Measurements from ENCODE around the gene RAB14. TPM values are rescaled to one million over a fixed set of nuclear protein-coding genes. Genes with fewer than 3 reads are reported as not detected.

Gene RAB14
- total and polyA plus RNA-seq, 10 of the 15 experiments (the other 5 are each of a cell fraction or from before 2014, with no cell fraction given) = 16.7 to 59.9 (median 25.4) TPM

DNA sequence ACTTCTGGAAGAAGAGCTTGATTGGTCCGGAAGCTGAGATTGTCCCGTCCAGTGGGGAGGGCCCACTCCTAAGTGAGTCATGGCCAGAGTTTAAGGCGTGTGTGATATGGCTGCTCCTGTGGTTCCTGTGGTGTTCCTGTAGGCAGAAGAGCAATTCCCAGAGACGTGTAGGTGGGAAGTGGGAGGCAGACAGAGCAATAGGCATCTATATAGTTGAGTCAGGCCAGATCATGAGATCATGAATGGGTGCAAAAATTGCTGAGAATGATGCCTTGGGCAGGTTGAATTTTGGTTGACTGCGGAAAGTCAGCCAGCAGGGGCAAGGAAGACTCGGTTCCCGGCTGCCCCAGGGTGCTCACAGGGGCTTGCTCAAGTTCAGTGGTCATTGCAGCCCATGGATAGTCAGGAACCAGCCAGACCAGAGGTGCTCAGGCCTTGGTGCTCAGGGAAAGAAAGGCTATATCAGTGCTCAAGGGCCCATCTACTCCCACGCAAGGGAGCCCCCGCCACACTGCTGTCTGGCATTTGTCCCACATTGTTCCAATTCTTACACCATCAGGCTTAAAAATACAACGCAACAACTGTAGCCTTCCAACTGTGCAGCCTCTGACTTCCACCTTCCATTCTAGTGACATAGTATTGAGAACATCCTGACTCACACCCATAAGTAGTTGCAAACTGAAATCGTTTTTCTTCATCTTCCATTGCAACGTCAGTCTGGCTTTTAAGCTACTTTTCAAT, 45.3 kb upstream of the RAB14 start:
- no peak overlapping the region for H3K4me2 ChIP-seq (ENCODE audit: control insufficient read depth, insufficient read depth)
- TF ChIP-seq, protein P1, sequence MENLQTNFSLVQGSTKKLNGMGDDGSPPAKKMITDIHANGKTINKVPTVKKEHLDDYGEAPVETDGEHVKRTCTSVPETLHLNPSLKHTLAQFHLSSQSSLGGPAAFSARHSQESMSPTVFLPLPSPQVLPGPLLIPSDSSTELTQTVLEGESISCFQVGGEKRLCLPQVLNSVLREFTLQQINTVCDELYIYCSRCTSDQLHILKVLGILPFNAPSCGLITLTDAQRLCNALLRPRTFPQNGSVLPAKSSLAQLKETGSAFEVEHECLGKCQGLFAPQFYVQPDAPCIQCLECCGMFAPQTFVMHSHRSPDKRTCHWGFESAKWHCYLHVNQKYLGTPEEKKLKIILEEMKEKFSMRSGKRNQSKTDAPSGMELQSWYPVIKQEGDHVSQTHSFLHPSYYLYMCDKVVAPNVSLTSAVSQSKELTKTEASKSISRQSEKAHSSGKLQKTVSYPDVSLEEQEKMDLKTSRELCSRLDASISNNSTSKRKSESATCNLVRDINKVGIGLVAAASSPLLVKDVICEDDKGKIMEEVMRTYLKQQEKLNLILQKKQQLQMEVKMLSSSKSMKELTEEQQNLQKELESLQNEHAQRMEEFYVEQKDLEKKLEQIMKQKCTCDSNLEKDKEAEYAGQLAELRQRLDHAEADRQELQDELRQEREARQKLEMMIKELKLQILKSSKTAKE (IDR thresholded peaks at IDR 0.05; ENCODE audit: low read depth, poor library complexity, severe bottlenecking) = no peak
- TF ChIP-seq ZSCAN29 (IDR thresholded peaks at IDR 0.05) (no peak), BMI1 (IDR thresholded peaks at IDR 0.05; ENCODE audit: borderline replicate concordance) (no peak)
- TF ChIP-seq, protein P2, sequence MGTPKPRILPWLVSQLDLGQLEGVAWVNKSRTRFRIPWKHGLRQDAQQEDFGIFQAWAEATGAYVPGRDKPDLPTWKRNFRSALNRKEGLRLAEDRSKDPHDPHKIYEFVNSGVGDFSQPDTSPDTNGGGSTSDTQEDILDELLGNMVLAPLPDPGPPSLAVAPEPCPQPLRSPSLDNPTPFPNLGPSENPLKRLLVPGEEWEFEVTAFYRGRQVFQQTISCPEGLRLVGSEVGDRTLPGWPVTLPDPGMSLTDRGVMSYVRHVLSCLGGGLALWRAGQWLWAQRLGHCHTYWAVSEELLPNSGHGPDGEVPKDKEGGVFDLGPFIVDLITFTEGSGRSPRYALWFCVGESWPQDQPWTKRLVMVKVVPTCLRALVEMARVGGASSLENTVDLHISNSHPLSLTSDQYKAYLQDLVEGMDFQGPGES (IDR thresholded peaks at IDR 0.05) = no peak
- TF ChIP-seq, protein P3, sequence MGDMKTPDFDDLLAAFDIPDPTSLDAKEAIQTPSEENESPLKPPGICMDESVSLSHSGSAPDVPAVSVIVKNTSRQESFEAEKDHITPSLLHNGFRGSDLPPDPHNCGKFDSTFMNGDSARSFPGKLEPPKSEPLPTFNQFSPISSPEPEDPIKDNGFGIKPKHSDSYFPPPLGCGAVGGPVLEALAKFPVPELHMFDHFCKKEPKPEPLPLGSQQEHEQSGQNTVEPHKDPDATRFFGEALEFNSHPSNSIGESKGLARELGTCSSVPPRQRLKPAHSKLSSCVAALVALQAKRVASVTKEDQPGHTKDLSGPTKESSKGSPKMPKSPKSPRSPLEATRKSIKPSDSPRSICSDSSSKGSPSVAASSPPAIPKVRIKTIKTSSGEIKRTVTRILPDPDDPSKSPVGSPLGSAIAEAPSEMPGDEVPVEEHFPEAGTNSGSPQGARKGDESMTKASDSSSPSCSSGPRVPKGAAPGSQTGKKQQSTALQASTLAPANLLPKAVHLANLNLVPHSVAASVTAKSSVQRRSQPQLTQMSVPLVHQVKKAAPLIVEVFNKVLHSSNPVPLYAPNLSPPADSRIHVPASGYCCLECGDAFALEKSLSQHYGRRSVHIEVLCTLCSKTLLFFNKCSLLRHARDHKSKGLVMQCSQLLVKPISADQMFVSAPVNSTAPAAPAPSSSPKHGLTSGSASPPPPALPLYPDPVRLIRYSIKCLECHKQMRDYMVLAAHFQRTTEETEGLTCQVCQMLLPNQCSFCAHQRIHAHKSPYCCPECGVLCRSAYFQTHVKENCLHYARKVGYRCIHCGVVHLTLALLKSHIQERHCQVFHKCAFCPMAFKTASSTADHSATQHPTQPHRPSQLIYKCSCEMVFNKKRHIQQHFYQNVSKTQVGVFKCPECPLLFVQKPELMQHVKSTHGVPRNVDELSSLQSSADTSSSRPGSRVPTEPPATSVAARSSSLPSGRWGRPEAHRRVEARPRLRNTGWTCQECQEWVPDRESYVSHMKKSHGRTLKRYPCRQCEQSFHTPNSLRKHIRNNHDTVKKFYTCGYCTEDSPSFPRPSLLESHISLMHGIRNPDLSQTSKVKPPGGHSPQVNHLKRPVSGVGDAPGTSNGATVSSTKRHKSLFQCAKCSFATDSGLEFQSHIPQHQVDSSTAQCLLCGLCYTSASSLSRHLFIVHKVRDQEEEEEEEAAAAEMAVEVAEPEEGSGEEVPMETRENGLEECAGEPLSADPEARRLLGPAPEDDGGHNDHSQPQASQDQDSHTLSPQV (IDR thresholded peaks at IDR 0.05) = no peak
- TF ChIP-seq, protein P4, sequence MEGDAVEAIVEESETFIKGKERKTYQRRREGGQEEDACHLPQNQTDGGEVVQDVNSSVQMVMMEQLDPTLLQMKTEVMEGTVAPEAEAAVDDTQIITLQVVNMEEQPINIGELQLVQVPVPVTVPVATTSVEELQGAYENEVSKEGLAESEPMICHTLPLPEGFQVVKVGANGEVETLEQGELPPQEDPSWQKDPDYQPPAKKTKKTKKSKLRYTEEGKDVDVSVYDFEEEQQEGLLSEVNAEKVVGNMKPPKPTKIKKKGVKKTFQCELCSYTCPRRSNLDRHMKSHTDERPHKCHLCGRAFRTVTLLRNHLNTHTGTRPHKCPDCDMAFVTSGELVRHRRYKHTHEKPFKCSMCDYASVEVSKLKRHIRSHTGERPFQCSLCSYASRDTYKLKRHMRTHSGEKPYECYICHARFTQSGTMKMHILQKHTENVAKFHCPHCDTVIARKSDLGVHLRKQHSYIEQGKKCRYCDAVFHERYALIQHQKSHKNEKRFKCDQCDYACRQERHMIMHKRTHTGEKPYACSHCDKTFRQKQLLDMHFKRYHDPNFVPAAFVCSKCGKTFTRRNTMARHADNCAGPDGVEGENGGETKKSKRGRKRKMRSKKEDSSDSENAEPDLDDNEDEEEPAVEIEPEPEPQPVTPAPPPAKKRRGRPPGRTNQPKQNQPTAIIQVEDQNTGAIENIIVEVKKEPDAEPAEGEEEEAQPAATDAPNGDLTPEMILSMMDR (IDR thresholded peaks at IDR 0.05 in 2 of 3, conservative IDR thresholded peaks at IDR 0.05 in 1 of 3; ENCODE audit: control insufficient read depth in 2 of 3, extremely low read depth in 1 of 3, insufficient read depth in 1 of 3, low read depth in 3 of 3, low read length in 3 of 3) = no peak
- H3K27ac ChIP-seq (ENCODE audit: control insufficient read depth, insufficient read depth) = no peak overlapping the region
- in situ Hi-C loops (cut with MboI) (no loop called here), intact Hi-C loops (cut with micrococcal nuclease; ENCODE audit: unreplicated experiment) (no loop called here)
- ChIA-PET POLR2A (no interaction called here), CTCF (interaction anchor here (0.7 kb wide), 1 partner anchor 184 kb away, joined by 3 read pairs; no protein-coding TSS in a partner anchor), RAD21 (ENCODE audit: unreplicated experiment) (no interaction called here), SMC1A (ENCODE audit: uncharacterized antibody, unreplicated experiment) (interaction anchor here (1.5 kb wide), 1 partner anchor 24 kb away, joined by 3 read pairs; no protein-coding TSS in a partner anchor)
- no peak for ATAC-seq
- H3K27me3 ChIP-seq (replicated peaks in 1 of 2; ENCODE audit: control insufficient read depth in 2 of 2, insufficient read depth in 2 of 2, low read length in 1 of 2) = no peaks in the 10 kb centered on the region
- no peak overlapping the region for H3K4me3 ChIP-seq
- DNase-seq (ENCODE audit: low read depth, low spot score) = no peak
- no peak overlapping the region for H3K9ac ChIP-seq (ENCODE audit: control insufficient read depth, insufficient read depth, low read length)
- H4K20me1 ChIP-seq (ENCODE audit: control insufficient read depth, insufficient read depth) = no peaks in the 10 kb centered on the region
- H3K9me3 ChIP-seq (replicated peaks; ENCODE audit: control insufficient read depth, insufficient read depth, low read length) = no peaks in the 10 kb centered on the region; the same call in 1 of the 3 replicates
- no peak for FAIRE-seq
- H3K36me3 ChIP-seq (ENCODE audit: control insufficient read depth in 2 of 2, insufficient read depth in 2 of 2, low read length in 1 of 2) = no peaks in the 10 kb centered on the region
- H3K79me2 ChIP-seq (ENCODE audit: control insufficient read depth, insufficient read depth, low read length) = no peaks in the 10 kb centered on the region
- H2AFZ ChIP-seq (ENCODE audit: control insufficient read depth, low read depth, low read length) = no peak overlapping the region
- WGBS (ENCODE audit: insufficient coverage, insufficient replicate concordance, low lambda C conversion rate, missing lambda C conversion rate) = 74% methylated on average over 12 of the region's 12 CpGs
- BruUV-seq (replicated peaks) = no TSS peak
- peaks cover 6% of the 10 kb centered on the region; the same call in 1 of the 2 replicates for H3K4me1 ChIP-seq (ENCODE audit: control insufficient read depth, insufficient read depth, low read length)
